ENCODE results near the gene CSRNP2. TPM values are rescaled to one million over a fixed set of nuclear protein-coding genes. Genes with fewer than 3 reads are reported as not detected.

The CSRNP2 gene
- total RNA-seq, 1 experiment from 2014 or later = 18.1 TPM

DNA sequence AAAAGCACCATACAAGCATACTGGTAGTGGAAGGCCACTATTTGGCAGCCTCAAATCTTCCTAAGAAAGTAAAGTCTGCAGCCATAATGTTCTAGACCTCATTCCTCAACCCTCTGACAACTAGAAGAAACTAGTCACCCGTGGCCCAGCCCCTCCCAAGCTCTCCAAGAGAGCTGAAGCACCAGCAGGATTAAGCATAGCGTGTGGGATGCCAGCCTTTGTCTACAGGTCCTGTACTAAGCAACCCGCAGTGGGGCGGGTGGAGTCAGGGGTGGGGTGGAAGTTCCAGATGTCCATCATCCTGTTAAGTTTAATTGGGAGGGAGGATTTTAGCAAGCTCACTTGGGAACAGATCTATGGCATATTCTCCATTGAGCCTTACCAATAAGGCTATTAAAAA lies 71.4 kb downstream of the CSRNP2 start:
- CTCF ChIA-PET = no interaction called here
- Mint-ChIP-seq H3K4me1 (ENCODE audit: low read depth, unreplicated experiment) (no peaks in the 10 kb centered on the region), H3K9me3 (ENCODE audit: low read depth, unreplicated experiment) (no peaks in the 10 kb centered on the region), H3K27me3 (ENCODE audit: unreplicated experiment) (no peaks in the 10 kb centered on the region), H3K27ac (ENCODE audit: unreplicated experiment) (no peak overlapping the region), H3K36me3 (ENCODE audit: insufficient read depth, unreplicated experiment) (peaks cover 12% of the 10 kb centered on the region), H3K4me3 (ENCODE audit: low read depth, unreplicated experiment) (no peak overlapping the region)
- BruUV-seq (replicated peaks) = no TSS peak
- intact Hi-C loops (cut with micrococcal nuclease; ENCODE audit: unreplicated experiment) = no loop called here
- no peak for DNase-seq
- TF ChIP-seq, protein P1, sequence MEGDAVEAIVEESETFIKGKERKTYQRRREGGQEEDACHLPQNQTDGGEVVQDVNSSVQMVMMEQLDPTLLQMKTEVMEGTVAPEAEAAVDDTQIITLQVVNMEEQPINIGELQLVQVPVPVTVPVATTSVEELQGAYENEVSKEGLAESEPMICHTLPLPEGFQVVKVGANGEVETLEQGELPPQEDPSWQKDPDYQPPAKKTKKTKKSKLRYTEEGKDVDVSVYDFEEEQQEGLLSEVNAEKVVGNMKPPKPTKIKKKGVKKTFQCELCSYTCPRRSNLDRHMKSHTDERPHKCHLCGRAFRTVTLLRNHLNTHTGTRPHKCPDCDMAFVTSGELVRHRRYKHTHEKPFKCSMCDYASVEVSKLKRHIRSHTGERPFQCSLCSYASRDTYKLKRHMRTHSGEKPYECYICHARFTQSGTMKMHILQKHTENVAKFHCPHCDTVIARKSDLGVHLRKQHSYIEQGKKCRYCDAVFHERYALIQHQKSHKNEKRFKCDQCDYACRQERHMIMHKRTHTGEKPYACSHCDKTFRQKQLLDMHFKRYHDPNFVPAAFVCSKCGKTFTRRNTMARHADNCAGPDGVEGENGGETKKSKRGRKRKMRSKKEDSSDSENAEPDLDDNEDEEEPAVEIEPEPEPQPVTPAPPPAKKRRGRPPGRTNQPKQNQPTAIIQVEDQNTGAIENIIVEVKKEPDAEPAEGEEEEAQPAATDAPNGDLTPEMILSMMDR (IDR thresholded peaks at IDR 0.05; ENCODE audit: unreplicated experiment) = no peak

Other genes with a start within 250 kb of the CSRNP2 start
- not detected in 2 replicates for gene TMPRSS12, start 240.7 kb downstream of the CSRNP2 start, total RNA-seq (2022)
- not detected in 2 replicates for gene HIGD1C, start 131.1 kb downstream of the CSRNP2 start, total RNA-seq (2022)
- 49.5 and 51.3 TPM in 2 replicates for gene SLC11A2, start 57.2 kb downstream of the CSRNP2 start, total RNA-seq (2022)
- 41.6 and 47.1 TPM in 2 replicates for gene LETMD1, start 35.3 kb downstream of the CSRNP2 start, total RNA-seq (2022)
- 19.3 and 19.6 TPM in 2 replicates for gene TFCP2, start 89.5 kb upstream of the CSRNP2 start, total RNA-seq (2022)
- 2.5 and 4.2 TPM in 2 replicates for gene POU6F1, start 134.5 kb upstream of the CSRNP2 start, total RNA-seq (2022)
- 96.3 and 103 TPM in 2 replicates for gene DAZAP2, start 155.2 kb upstream of the CSRNP2 start, total RNA-seq (2022)
- 60.9 and 64.1 TPM in 2 replicates for gene SMAGP, start 186.8 kb upstream of the CSRNP2 start, total RNA-seq (2022)
- gene BIN2, start 240.6 kb upstream of the CSRNP2 start, total RNA-seq (2022) = not detected in 2 replicates